ENCODE measurements around the gene DDC. TPM values are rescaled to one million over a fixed set of nuclear protein-coding genes. Genes with fewer than 3 reads are reported as not detected.
A peak's percentile ranks its signal among the peaks of the same experiment; 100 is the strongest.
"Not testable (repeated sequence)": the region's sequence is repeated elsewhere in the genome, so short reads cannot be mapped to it uniquely, and the experiment has no call there.

Gene DDC
- total RNA-seq, 1 experiment from 2014 or later: 87.0 TPM

- Mint-ChIP-seq H3K27me3 (ENCODE audit: insufficient read depth, unreplicated experiment) (no peaks in the 10 kb centered on the region), H3K4me3 (ENCODE audit: unreplicated experiment) (no peak overlapping the region), H3K36me3 (ENCODE audit: insufficient read depth, unreplicated experiment) (peaks cover 11% of the 10 kb centered on the region), H3K27ac (ENCODE audit: unreplicated experiment) (peak overlapping the region; percentile 19), H3K9me3 (ENCODE audit: unreplicated experiment) (no peaks in the 10 kb centered on the region), H3K4me1 (ENCODE audit: low read depth, unreplicated experiment) (peaks cover 54% of the 10 kb centered on the region)
- intact Hi-C loops (cut with micrococcal nuclease; ENCODE audit: unreplicated experiment): loop anchor here (2.0 kb wide), 1 partner anchor 25 kb away; no protein-coding TSS in a partner anchor
- Histone ChIP-seq H3K9me3 (no peaks in the 10 kb centered on the region), H3K36me3 (ENCODE audit: control insufficient read depth, insufficient read depth, low read length) (peaks cover 1% of the 10 kb centered on the region; the same call in 1 of the 2 replicates), H3K27me3 (replicated peaks; ENCODE audit: control insufficient read depth, insufficient read depth, low read length) (no peaks in the 10 kb centered on the region), H3K4me1 (peaks cover 72% of the 10 kb centered on the region), H3K4me3 (ENCODE audit: low read depth, low read length) (no peak overlapping the region)
- no peak for DNase-seq
- TF ChIP-seq CTCF (IDR thresholded peaks at IDR 0.05; ENCODE audit: insufficient read depth in 1 of 2, low read depth in 1 of 2, low read length in 1 of 2, severe bottlenecking in 1 of 2, unreplicated experiment in 1 of 2): no peak
- ChIA-PET POLR2A (interaction anchor here (1.1 kb wide), 1 partner anchor 12 kb away, joined by 5 read pairs; the partner anchor contains the start of gene DDC), CTCF (no interaction called here)
- BruUV-seq (replicated peaks): no TSS peak
Observed at GRCh38 chr7:50553973-50554372, 11.2 kb downstream of the DDC start.

- Histone ChIP-seq H3K9me3 (no peaks in the 10 kb centered on the region), H3K27me3 (replicated peaks; ENCODE audit: control insufficient read depth, insufficient read depth, low read length) (no peaks in the 10 kb centered on the region), H3K4me3 (ENCODE audit: low read depth, low read length) (no peak overlapping the region), H3K36me3 (ENCODE audit: control insufficient read depth, insufficient read depth, low read length) (peaks cover 1% of the 10 kb centered on the region; the same call in 1 of the 2 replicates), H3K4me1 (peaks cover 61% of the 10 kb centered on the region)
- intact Hi-C loops (cut with micrococcal nuclease; ENCODE audit: unreplicated experiment): loop anchor here (2.0 kb wide), 1 partner anchor 24 kb away; no protein-coding TSS in a partner anchor
- Mint-ChIP-seq H3K36me3 (ENCODE audit: insufficient read depth, unreplicated experiment) (peaks cover 11% of the 10 kb centered on the region), H3K27me3 (ENCODE audit: insufficient read depth, unreplicated experiment) (no peaks in the 10 kb centered on the region), H3K4me1 (ENCODE audit: low read depth, unreplicated experiment) (peaks cover 44% of the 10 kb centered on the region), H3K4me3 (ENCODE audit: unreplicated experiment) (peak overlapping the region; percentile 18), H3K27ac (ENCODE audit: unreplicated experiment) (no peak overlapping the region), H3K9me3 (ENCODE audit: unreplicated experiment) (no peaks in the 10 kb centered on the region)
- ChIA-PET CTCF (no interaction called here), POLR2A (interaction anchor here (1.2 kb wide), 1 partner anchor 608 kb away, joined by 3 read pairs; no protein-coding TSS in a partner anchor)
- TF ChIP-seq CTCF (IDR thresholded peaks at IDR 0.05; ENCODE audit: insufficient read depth in 1 of 2, low read depth in 1 of 2, low read length in 1 of 2, severe bottlenecking in 1 of 2, unreplicated experiment in 1 of 2): no peak
- BruUV-seq (replicated peaks): no TSS peak
- DNase-seq: peak; percentile 59 to 63
Observed at GRCh38 chr7:50552921-50553320, 12.3 kb downstream of the DDC start.

- H3K36me3 Mint-ChIP-seq (ENCODE audit: insufficient read depth, unreplicated experiment): peaks cover 11% of the 10 kb centered on the region
Observed at GRCh38 chr7:50552139-50552538, 13.1 kb downstream of the DDC start.

GRCh38 chr7:50545613-50546012 is 19.6 kb downstream of the DDC start:
- H3K27me3 Mint-ChIP-seq (ENCODE audit: insufficient read depth, unreplicated experiment); H3K9me3 Mint-ChIP-seq (ENCODE audit: unreplicated experiment); H3K4me1 ChIP-seq; H3K27ac Mint-ChIP-seq (ENCODE audit: unreplicated experiment); DNase-seq; H3K9me3 ChIP-seq; H3K27me3 ChIP-seq (replicated peaks; ENCODE audit: control insufficient read depth, insufficient read depth, low read length); H3K4me3 Mint-ChIP-seq (ENCODE audit: unreplicated experiment); H3K36me3 ChIP-seq (ENCODE audit: control insufficient read depth, insufficient read depth, low read length); BruUV-seq (replicated peaks); POLR2A ChIA-PET; intact Hi-C loops (cut with micrococcal nuclease; ENCODE audit: unreplicated experiment); CTCF ChIA-PET; H3K4me1 Mint-ChIP-seq (ENCODE audit: low read depth, unreplicated experiment); H3K4me3 ChIP-seq (ENCODE audit: low read depth, low read length): not testable (repeated sequence)
- H3K36me3 Mint-ChIP-seq (ENCODE audit: insufficient read depth, unreplicated experiment): peaks cover 27% of the 10 kb centered on the region

More at GRCh38 chr7:50552139-50552538, 13.1 kb downstream of the DDC start:
- Mint-ChIP-seq H3K9me3 (ENCODE audit: unreplicated experiment) (no peaks in the 10 kb centered on the region), H3K27ac (ENCODE audit: unreplicated experiment) (no peak overlapping the region), H3K4me3 (ENCODE audit: unreplicated experiment) (no peak overlapping the region), H3K4me1 (ENCODE audit: low read depth, unreplicated experiment) (peaks cover 37% of the 10 kb centered on the region), H3K27me3 (ENCODE audit: insufficient read depth, unreplicated experiment) (no peaks in the 10 kb centered on the region)
- H3K27me3 ChIP-seq (replicated peaks; ENCODE audit: control insufficient read depth, insufficient read depth, low read length): no peaks in the 10 kb centered on the region
- DNase-seq: peak in 1 of 2 experiments; percentile 29
- ChIA-PET CTCF (interaction anchor here (0.8 to 1.0 kb wide), 3 partner anchors 13 to 84 kb away, joined by 3 to 4 read pairs (median 3); no protein-coding TSS in a partner anchor), POLR2A (interaction anchor here (0.5 to 1.2 kb wide), 3 partner anchors 13 to 609 kb away, joined by 3 to 4 read pairs (median 3); partner anchors contain the start of gene DDC)
- BruUV-seq (replicated peaks): no TSS peak
- no peaks in the 10 kb centered on the region for H3K9me3 ChIP-seq
- no peak overlapping the region for H3K4me3 ChIP-seq (ENCODE audit: low read depth, low read length)
- H3K36me3 ChIP-seq (ENCODE audit: control insufficient read depth, insufficient read depth, low read length): peaks cover 1% of the 10 kb centered on the region; the same call in 1 of the 2 replicates
- intact Hi-C loops (cut with micrococcal nuclease; ENCODE audit: unreplicated experiment): loop anchor here (2.0 kb wide), 1 partner anchor 23 kb away; no protein-coding TSS in a partner anchor
- TF ChIP-seq CTCF (IDR thresholded peaks at IDR 0.05; ENCODE audit: insufficient read depth in 1 of 2, low read depth in 1 of 2, low read length in 1 of 2, severe bottlenecking in 1 of 2, unreplicated experiment in 1 of 2): no peak
- H3K4me1 ChIP-seq: peaks cover 53% of the 10 kb centered on the region

Data from Caco-2 (cell line).